Lung (tissue), 12 donors: Measurements from ENCODE around the gene ANKLE2. TPM values are rescaled to one million over a fixed set of nuclear protein-coding genes. Genes with fewer than 3 reads are reported as not detected.

Experiments used
- ATAC-seq: fragments of 200-7000 bp; cut with Tn5 transposase; one replicate; pipeline ENCODE4 v1.9.1; 2020; ENCODE audit warnings: moderate number of reproducible peaks; ENCODE audit not compliant: insufficient read depth, low FRiP score
- DNase-seq, 3 donors: peaks; one replicate each; pipeline ENCODE4 v3.0.0-alpha.2; 2013 to 2017
- H3K27ac ChIP-seq, 2 donors: one replicate each; pipeline ENCODE4 v1.5.1; 2013; ENCODE audit warnings: mild to moderate bottlenecking in 2 of 2, moderate library complexity in 2 of 2, control low read depth in 1 of 2, inconsistent platforms in 1 of 2, low read depth in 1 of 2, low read length in 1 of 2
- H3K27me3 ChIP-seq, 3 donors: one replicate each; pipeline ENCODE4 v1.5.1; 2013; ENCODE audit warnings: low read length in 2 of 3; ENCODE audit not compliant: control insufficient read depth in 3 of 3, insufficient read depth in 3 of 3
- H3K36me3 ChIP-seq, 4 donors: one replicate each; pipeline ENCODE4 v1.5.1; 2013; ENCODE audit warnings: low read length in 4 of 4, mild to moderate bottlenecking in 1 of 4, moderate library complexity in 1 of 4; ENCODE audit not compliant: control insufficient read depth in 4 of 4, insufficient read depth in 4 of 4
- H3K4me1 ChIP-seq, 5 donors: one replicate each; pipeline ENCODE4 v1.5.1; 2013; ENCODE audit warnings: low read length in 5 of 5, mild to moderate bottlenecking in 2 of 5, moderate library complexity in 1 of 5; ENCODE audit not compliant: control insufficient read depth in 5 of 5, insufficient read depth in 5 of 5
- H3K4me3 ChIP-seq: one replicate; pipeline ENCODE4 v1.5.1; 2013; ENCODE audit warnings: mild to moderate bottlenecking, control low read depth, moderate library complexity
- H3K9ac ChIP-seq, 2 donors: one replicate each; pipeline ENCODE4 v1.5.1; 2013; ENCODE audit warnings: low read length in 2 of 2, control low read depth in 1 of 2; ENCODE audit not compliant: insufficient read depth in 1 of 2
- H3K9me3 ChIP-seq, 4 donors: one replicate each; pipeline ENCODE4 v1.5.1; 2013; ENCODE audit warnings: low read length in 3 of 4, mild to moderate bottlenecking in 1 of 4, moderate library complexity in 1 of 4; ENCODE audit not compliant: control insufficient read depth in 4 of 4, insufficient read depth in 3 of 4
- WGBS, 2 donors: extraction: QIAGEN DNeasy Blood & Tissue Kit; methylation state at CpG; one replicate each; pipeline ENCODE4 v1.1.7; 2013; 5-methylcytosine and 5-hydroxymethylcytosine counted together
- polyA plus RNA-seq, 2 donors: library from polyadenylated mRNA; stranded (reverse); fragments of 200-250 nt; gene quantifications; one replicate each; pipeline ENCODE4 v1.2.1, GENCODE V29; 2013
- total RNA-seq, 2 donors: library from RNA; depleted of rRNA in 1 of 2; stranded (reverse); fragments of >200 nt in 1 of 2; gene quantifications; one replicate each; pipeline ENCODE4 v1.2.1, GENCODE V29; 2014 to 2021
- TF ChIP-seq, protein P1 (sequence below): IDR thresholded peaks from 2 replicates; pipeline ENCODE4 v1.5.1; 2012; ENCODE audit warnings: mild to moderate bottlenecking; ENCODE audit errors: control extremely low read depth, extremely low read depth
- donor health status: control.
- donor health status: control.
- donor health status: Bipolar disorder and iron deficiency.
- donor health status: healthy.
- donor health status: DM: yes; HTN: yes; CAD: no.

ANKLE2 gene
- total and polyA plus RNA-seq, 4 donors: 35.9 to 60.5 (median 45.9) TPM

DNA sequence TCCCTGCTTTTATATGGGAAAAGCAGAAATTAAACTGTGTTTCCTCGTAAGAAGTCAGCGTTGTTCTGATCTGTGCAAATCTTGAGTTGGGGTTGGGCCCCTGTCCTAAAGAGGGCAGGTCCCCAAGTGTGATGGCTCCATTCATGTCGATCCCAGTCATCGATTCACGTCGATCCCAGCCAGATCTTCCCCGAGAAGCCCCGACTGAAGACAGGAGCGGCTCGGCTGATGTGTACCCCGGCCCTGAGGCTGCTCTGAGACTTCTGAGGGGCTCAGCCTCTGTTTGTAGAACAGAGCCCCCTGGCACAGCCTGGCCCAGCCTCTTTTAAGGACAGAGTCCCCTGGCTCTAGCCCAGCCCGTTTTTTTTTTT, 41.7 kb downstream of the ANKLE2 start:
- Histone ChIP-seq H3K9ac (no peak overlapping the region), H3K27ac (no peak overlapping the region), H3K4me3 (no peak overlapping the region), H3K27me3 (no peaks in the 10 kb centered on the region), H3K36me3 (peaks cover 5 to 69% (median 22%) of the 10 kb centered on the region in 4 donors), H3K9me3 (no peaks in the 10 kb centered on the region), H3K4me1 (no peaks in the 10 kb centered on the region)
- no peak for DNase-seq
- TF ChIP-seq, protein P1, sequence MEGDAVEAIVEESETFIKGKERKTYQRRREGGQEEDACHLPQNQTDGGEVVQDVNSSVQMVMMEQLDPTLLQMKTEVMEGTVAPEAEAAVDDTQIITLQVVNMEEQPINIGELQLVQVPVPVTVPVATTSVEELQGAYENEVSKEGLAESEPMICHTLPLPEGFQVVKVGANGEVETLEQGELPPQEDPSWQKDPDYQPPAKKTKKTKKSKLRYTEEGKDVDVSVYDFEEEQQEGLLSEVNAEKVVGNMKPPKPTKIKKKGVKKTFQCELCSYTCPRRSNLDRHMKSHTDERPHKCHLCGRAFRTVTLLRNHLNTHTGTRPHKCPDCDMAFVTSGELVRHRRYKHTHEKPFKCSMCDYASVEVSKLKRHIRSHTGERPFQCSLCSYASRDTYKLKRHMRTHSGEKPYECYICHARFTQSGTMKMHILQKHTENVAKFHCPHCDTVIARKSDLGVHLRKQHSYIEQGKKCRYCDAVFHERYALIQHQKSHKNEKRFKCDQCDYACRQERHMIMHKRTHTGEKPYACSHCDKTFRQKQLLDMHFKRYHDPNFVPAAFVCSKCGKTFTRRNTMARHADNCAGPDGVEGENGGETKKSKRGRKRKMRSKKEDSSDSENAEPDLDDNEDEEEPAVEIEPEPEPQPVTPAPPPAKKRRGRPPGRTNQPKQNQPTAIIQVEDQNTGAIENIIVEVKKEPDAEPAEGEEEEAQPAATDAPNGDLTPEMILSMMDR: no peak
- 94% methylated on average over 12 of the region's 12 CpGs for WGBS, 2 donors
- ATAC-seq: no peak

DNA sequence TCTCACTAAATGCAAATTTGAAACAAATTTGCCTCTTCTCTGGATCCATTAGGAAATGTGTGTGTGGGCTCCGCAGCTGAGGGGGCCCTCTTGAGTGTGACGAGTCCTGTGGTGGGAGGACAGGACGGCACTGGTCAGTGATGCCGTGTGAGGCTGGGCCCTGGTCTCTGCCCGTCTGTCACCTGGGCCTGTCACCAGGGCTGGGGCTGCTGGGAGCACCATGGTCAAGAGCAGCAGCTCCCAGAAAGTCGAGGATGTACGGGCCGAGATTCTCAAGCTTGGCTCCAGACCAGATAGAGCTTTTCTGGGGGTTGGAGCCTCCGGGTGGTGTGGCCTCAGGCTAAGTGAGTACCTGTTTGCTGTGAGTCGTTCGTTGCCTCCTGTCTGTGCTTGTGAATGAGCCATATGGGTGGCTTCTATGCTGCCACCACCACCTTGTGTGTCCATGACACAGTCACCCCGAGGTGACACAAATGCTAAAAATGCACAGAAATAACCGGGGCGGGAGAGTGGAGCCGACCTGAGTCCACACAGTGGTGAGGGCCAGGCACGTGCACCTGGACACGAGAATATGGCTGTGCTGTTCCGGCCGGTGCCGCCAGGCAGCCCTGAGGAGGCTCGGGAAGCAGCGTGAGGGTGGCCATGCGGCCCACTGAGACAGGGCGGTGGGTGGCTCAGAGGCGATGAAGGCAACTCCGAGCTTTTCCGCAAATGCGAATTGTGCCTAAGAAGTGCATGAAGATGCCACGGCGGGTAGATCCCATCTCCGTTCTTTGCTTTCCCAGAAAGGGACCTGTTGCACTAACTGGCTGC, 42.3 kb downstream of the ANKLE2 start:
- no peak overlapping the region for H3K4me3 ChIP-seq
- no peak overlapping the region for H3K9ac ChIP-seq
- DNase-seq (no peak), ATAC-seq (no peak)
- no peaks in the 10 kb centered on the region for H3K9me3 ChIP-seq
- no peaks in the 10 kb centered on the region for H3K4me1 ChIP-seq
- peaks cover 9 to 65% (median 24%) of the 10 kb centered on the region in 4 donors for H3K36me3 ChIP-seq
- no peak overlapping the region for H3K27ac ChIP-seq
- H3K27me3 ChIP-seq: no peaks in the 10 kb centered on the region
- TF ChIP-seq, protein P1: no peak
- WGBS, 2 donors: 96% methylated on average over 31 of the region's 31 CpGs

DNA sequence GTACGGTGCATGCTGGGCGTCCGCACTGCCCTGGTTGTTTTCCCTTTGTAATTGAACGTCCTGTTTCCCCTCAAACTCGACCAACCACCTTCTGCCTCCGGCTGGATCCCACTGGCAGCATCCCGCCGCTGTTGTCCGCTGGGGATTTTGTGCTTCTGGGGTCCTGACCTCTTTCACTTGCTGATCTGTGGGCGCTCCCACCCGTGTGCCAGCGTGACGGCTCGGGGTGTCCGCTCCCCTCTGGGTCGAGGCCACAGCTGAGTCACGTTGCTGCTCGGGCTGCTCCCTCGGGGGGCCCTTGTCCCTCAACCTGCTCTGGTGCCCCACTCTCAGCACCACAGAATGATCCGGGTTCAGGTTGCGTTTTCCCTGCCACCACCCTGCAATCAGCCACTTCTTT, 43.0 kb downstream of the ANKLE2 start:
- ATAC-seq: no peak
- DNase-seq: no peak

More for the DNA sequence above, 43.0 kb downstream of the ANKLE2 start:
- Histone ChIP-seq H3K4me3 (no peak overlapping the region), H3K4me1 (no peaks in the 10 kb centered on the region), H3K36me3 (peaks cover 9 to 60% (median 24%) of the 10 kb centered on the region in 4 donors), H3K27ac (no peak overlapping the region), H3K27me3 (no peaks in the 10 kb centered on the region), H3K9ac (no peak overlapping the region), H3K9me3 (no peaks in the 10 kb centered on the region)
- TF ChIP-seq, protein P1: no peak
- 94 to 95% methylated on average over 21 of the region's 21 CpGs for WGBS, 2 donors
